OCI-LY1 (cell line): Measurements from ENCODE around the gene BTRC.

Source experiments
- H2AFZ ChIP-seq: fragments of 200-600 bp; sonication (generic), shearing (Covaris generic); 2 replicates; pipeline ENCODE4 v1.6.0; 2014; ENCODE audit warnings: antibody characterized with exemption, mild to moderate bottlenecking, low read length
- H3F3A ChIP-seq: fragments of 200-600 bp; sonication (generic), shearing (Covaris generic); 2 replicates; pipeline ENCODE4 v1.6.0; 2014; ENCODE audit warnings: mild to moderate bottlenecking, antibody characterized with exemption, low read length, moderate library complexity; ENCODE audit not compliant: insufficient read depth
- H3K27ac ChIP-seq: fragments of 200-600 bp; sonication (generic); 2 replicates; pipeline ENCODE4 v1.5.1; 2014; ENCODE audit warnings: low read length, mixed run types, mild to moderate bottlenecking, low read depth; ENCODE audit not compliant: poor library complexity, severe bottlenecking
- H3K27me3 ChIP-seq: fragments of 200-600 bp; sonication (generic); 2 replicates; pipeline ENCODE4 v1.6.0; 2014; ENCODE audit warnings: antibody characterized with exemption, mild to moderate bottlenecking, low read length, moderate library complexity; ENCODE audit not compliant: insufficient read depth
- H3K36me3 ChIP-seq: fragments of 200-600 bp; sonication (generic); 2 replicates; pipeline ENCODE4 v1.6.1; 2014; ENCODE audit warnings: mild to moderate bottlenecking, antibody characterized with exemption, low read length, moderate library complexity, mixed read lengths; ENCODE audit not compliant: insufficient read depth
- H3K4me1 ChIP-seq: fragments of 200-600 bp; sonication (generic); 2 replicates; pipeline ENCODE4 v1.5.1; 2014; ENCODE audit warnings: mild to moderate bottlenecking, low read length, moderate library complexity; ENCODE audit not compliant: insufficient read depth, severe bottlenecking
- H3K4me2 ChIP-seq: fragments of 200-600 bp; sonication (generic), shearing (Covaris generic); 2 replicates; pipeline ENCODE4 v1.6.1; 2014; ENCODE audit warnings: low read length
- H3K4me3 ChIP-seq: fragments of 200-600 bp; sonication (generic); 2 replicates; pipeline ENCODE4 v1.5.1; 2014; ENCODE audit warnings: low read length, low read depth, mild to moderate bottlenecking, mixed read lengths; ENCODE audit not compliant: poor library complexity, severe bottlenecking
- H3K79me2 ChIP-seq: fragments of 200-600 bp; shearing (Covaris generic); 2 replicates; pipeline ENCODE4 v1.6.1; 2016; ENCODE audit warnings: mixed run types, low read length, mixed read lengths; ENCODE audit not compliant: insufficient read depth
- H3K9ac ChIP-seq: fragments of 200-600 bp; sonication (generic), shearing (Covaris generic); 2 replicates; pipeline ENCODE4 v1.6.1; 2014; ENCODE audit warnings: mild to moderate bottlenecking, low read length, mixed read lengths
- H3K9me2 ChIP-seq: fragments of 200-600 bp; sonication (generic), shearing (Covaris generic); 2 replicates; pipeline ENCODE4 v1.6.1; 2014; ENCODE audit warnings: low read depth, mild to moderate bottlenecking, low read length, mixed read lengths
- H3K9me3 ChIP-seq: fragments of 200-600 bp; shearing (Covaris generic); 2 replicates; pipeline ENCODE4 v1.6.1; 2014; ENCODE audit warnings: low read length, mixed read lengths
- H4K20me1 ChIP-seq: fragments of 200-600 bp; sonication (generic), shearing (Covaris generic); 2 replicates; pipeline ENCODE4 v1.6.0; 2016; ENCODE audit warnings: mild to moderate bottlenecking, low read length; ENCODE audit not compliant: insufficient read depth
- EZH2 ChIP-seq: fragments of 200-600 bp; sonication (generic), shearing (Covaris generic); IDR thresholded peaks from 2 replicates; pipeline ENCODE4 v1.8.0; 2017; ENCODE audit warnings: borderline replicate concordance, mixed run types, mild to moderate bottlenecking, antibody characterized with exemption, low read length, moderate library complexity, mixed read lengths
- TF ChIP-seq, protein P1 (sequence below): fragments of 200-600 bp; sonication (generic), shearing (Covaris generic); IDR thresholded peaks from 2 replicates; pipeline ENCODE4 v1.5.1; 2017; ENCODE audit warnings: mild to moderate bottlenecking, antibody characterized with exemption, low read length, moderate library complexity, mixed read lengths

Gene BTRC

DNA sequence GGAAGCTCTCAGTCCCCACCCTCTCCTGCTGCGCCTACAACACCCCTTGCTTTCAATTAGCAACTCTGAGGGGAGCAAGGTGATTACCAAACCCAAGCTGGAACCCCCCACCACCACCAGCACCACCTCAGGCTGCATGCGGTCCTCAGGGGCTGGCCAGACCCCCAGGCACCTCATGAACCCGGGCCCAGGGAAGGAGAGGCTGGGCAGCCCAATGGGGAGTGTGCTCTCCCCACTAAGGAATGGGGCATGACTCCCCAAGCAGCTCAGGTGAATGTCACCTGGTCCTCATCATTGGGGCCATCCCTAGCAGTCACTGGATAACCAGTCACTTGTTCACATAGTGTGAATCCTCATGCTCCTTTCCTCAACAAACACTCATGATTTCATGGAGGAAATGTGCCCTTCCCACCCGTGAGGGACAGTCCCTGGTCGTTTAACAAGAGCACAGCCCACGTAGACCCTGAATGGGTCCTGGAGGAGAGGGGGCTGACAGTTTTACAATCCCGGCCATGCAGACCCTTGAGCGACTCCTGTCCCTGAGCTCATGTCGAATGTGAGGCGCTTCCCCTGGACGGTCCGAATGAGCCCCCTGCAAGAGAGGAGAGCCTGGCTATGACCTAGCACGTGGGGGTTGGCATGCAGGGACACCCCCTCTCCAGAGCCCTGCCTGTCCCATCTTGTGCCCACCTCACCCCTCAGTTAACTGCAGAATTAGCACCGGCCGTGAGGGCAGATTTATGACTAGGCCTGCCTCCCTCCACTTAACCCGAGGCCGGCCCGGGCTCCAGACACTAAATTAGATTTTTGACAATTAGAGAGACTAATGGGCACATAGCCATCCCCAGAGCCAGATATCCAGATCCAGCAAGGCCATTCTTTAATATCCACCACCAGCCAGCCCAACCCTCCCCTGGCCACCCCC is 205.0 kb downstream of the BTRC start:
- Histone ChIP-seq H3K9me2 (no peaks in the 10 kb centered on the region), H3K36me3 (no peaks in the 10 kb centered on the region), H4K20me1 (no peaks in the 10 kb centered on the region), H3K4me3 (no peak overlapping the region), H3K9ac (no peak overlapping the region), H3K4me2 (no peak overlapping the region), H3K9me3 (no peaks in the 10 kb centered on the region), H2AFZ (no peak overlapping the region), H3K4me1 (no peaks in the 10 kb centered on the region), H3K79me2 (no peaks in the 10 kb centered on the region), H3K27me3 (no peaks in the 10 kb centered on the region), H3F3A (no peaks in the 10 kb centered on the region), H3K27ac (no peak overlapping the region)
- TF ChIP-seq, protein P1, sequence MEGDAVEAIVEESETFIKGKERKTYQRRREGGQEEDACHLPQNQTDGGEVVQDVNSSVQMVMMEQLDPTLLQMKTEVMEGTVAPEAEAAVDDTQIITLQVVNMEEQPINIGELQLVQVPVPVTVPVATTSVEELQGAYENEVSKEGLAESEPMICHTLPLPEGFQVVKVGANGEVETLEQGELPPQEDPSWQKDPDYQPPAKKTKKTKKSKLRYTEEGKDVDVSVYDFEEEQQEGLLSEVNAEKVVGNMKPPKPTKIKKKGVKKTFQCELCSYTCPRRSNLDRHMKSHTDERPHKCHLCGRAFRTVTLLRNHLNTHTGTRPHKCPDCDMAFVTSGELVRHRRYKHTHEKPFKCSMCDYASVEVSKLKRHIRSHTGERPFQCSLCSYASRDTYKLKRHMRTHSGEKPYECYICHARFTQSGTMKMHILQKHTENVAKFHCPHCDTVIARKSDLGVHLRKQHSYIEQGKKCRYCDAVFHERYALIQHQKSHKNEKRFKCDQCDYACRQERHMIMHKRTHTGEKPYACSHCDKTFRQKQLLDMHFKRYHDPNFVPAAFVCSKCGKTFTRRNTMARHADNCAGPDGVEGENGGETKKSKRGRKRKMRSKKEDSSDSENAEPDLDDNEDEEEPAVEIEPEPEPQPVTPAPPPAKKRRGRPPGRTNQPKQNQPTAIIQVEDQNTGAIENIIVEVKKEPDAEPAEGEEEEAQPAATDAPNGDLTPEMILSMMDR = no peak
- no peak for TF ChIP-seq EZH2

DNA sequence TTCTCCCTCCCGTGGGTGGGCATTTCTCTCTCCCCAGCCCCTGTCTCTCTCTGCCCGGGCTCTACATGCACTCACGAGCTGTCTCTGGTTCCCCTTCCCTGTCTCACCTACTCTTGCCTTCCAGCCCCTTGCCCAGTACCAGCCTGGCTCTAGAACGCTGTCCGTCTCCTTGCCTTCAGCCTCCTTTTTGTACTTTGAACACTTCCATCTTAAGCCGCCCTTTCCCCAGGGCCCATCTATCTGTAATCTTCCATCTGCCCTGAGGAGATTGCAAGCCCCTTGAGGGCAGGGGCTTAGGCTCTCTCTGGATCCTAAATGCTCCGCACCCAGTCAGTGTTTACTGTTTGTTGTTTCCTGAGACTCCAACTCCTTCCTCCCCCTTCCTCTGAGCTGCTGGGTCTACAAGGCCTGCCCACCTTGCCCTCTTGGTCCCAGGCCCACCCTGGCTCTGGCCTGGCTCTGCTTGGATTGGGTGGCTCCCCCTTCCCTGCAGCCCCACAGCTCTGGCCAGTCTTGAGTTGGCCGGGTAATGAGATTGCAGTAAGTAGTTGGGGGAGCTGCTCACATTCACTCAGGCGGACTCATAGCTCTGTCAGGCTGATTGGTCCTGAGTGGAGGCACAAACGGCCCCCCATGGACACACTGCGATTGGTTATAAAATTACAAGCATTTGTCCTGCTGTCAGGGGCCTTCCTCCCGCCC is 205.8 kb downstream of the BTRC start:
- TF ChIP-seq, protein P1 = no peak
- TF ChIP-seq EZH2 = no peak
- Histone ChIP-seq H3K27me3 (no peaks in the 10 kb centered on the region), H3K9me2 (no peaks in the 10 kb centered on the region), H3K4me1 (no peaks in the 10 kb centered on the region), H3K4me2 (no peak overlapping the region), H4K20me1 (no peaks in the 10 kb centered on the region), H3K36me3 (no peaks in the 10 kb centered on the region), H3K27ac (no peak overlapping the region), H3K79me2 (no peaks in the 10 kb centered on the region), H3K9me3 (no peaks in the 10 kb centered on the region), H2AFZ (no peak overlapping the region), H3F3A (no peaks in the 10 kb centered on the region), H3K4me3 (no peak overlapping the region), H3K9ac (no peak overlapping the region)

DNA sequence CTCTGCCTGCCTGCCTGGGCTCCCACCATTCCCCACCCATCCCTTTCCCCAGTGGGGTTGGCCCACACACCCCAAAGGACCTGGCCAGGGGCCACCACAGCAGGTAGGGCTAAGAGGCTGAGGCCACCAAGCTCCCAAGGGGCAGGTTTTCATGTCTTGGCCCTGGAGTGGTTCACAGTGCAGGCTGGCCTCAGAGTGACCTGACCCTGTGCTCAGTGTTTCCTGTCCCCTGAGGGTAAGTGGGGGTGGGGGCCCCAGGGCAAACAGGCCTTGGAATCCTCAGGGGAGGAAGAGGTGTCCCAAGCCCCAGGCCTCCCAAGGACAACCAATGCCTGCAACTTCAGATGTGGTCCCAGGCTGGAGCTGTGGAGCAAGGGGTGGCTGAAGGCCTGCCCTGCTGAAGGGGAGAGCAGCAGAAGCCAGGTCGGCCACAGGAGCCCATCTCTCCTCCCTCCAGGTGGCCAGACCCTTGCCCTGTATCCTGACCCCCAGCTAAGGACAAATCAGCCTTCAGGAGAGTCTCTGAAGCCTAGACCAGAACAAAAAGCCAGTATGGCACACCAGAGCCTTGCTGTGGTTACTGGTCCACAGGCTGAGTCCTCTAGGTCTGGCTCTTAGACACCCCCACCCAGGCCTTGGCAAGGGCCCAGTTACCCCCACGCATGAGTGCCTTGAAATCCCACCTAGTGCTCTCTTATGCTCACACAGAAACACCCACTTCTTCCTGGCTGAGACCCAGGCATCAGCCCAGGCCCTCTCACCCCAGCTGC is 206.5 kb downstream of the BTRC start:
- no peaks in the 10 kb centered on the region for H3F3A ChIP-seq
- H2AFZ ChIP-seq = no peak overlapping the region
- H3K9me3 ChIP-seq = no peaks in the 10 kb centered on the region
- TF ChIP-seq EZH2 = no peak
- TF ChIP-seq, protein P1 = no peak
- H3K27me3 ChIP-seq = no peaks in the 10 kb centered on the region
- no peaks in the 10 kb centered on the region for H4K20me1 ChIP-seq
- H3K9me2 ChIP-seq = no peaks in the 10 kb centered on the region
- H3K4me2 ChIP-seq = no peak overlapping the region
- H3K27ac ChIP-seq = no peak overlapping the region
- no peak overlapping the region for H3K9ac ChIP-seq
- no peaks in the 10 kb centered on the region for H3K4me1 ChIP-seq
- no peak overlapping the region for H3K4me3 ChIP-seq
- no peaks in the 10 kb centered on the region for H3K79me2 ChIP-seq
- H3K36me3 ChIP-seq = no peaks in the 10 kb centered on the region
